A549 (cell line): ENCODE data around the gene DCUN1D2. TPM values are rescaled to one million over a fixed set of nuclear protein-coding genes. Genes with fewer than 3 reads are reported as not detected.

Experiments
- ATAC-seq, 2 experiments: fragments of 200-7000 bp in 1 of 2; fragments of >200 bp in 1 of 2; cut with Nextera tagmentation in 1 of 2; cut with Tn5 transposase in 1 of 2; 3 replicates each; pipeline versions ENCODE4 v1.8.0 to v1.9.1; 2018 to 2020; ENCODE audit warnings: mild to moderate bottlenecking in 1 of 2, moderate library complexity in 1 of 2
- CTCF ChIA-PET: fragments of 300-600 bp; sonication (Branson Sonifier 250); formaldehyde crosslinking; extraction: SDS; loops from one replicate; lab custom pipeline; 2021; ENCODE audit warnings: antibody characterized with exemption, inconsistent platforms; lab: Yijun Ruan, JAX
- POLR2A ChIA-PET: fragments of 350-600 bp; formaldehyde crosslinking; extraction: SDS; loops from one replicate; lab custom pipeline; 2021; ENCODE audit warnings: antibody characterized with exemption, inconsistent platforms; lab: Yijun Ruan, JAX
- DNase-seq, 2 experiments: peaks; one replicate each; pipeline versions ENCODE4 v3.0.0 to v3.0.0-alpha.2; 2011 to 2016; ENCODE audit warnings: low read depth in 1 of 2, low spot score in 1 of 2
- FAIRE-seq: peaks from 2 replicates; lab custom pipeline; 2011; peaks lifted over from hg19 to GRCh38; lab: Jason Lieb, UNC
- H3K27ac ChIP-seq, 2 experiments: fragments of >200 bp; sonication (Bioruptor Twin); formaldehyde crosslinking; 3 replicates each; pipeline ENCODE4 v1.5.1; 2016 to 2017
- H3K4me1 ChIP-seq: fragments of >200 bp; sonication (Bioruptor Twin); formaldehyde crosslinking; 3 replicates; pipeline ENCODE4 v1.6.1; 2016
- H3K4me2 ChIP-seq: fragments of >200 bp; sonication (Bioruptor Twin); formaldehyde crosslinking; 3 replicates; pipeline ENCODE4 v1.6.1; 2016
- H3K4me3 ChIP-seq: fragments of >200 bp; sonication (Bioruptor Twin); formaldehyde crosslinking; 3 replicates; pipeline ENCODE4 v1.5.1; 2016
- H3K9me3 ChIP-seq: fragments of >200 bp; sonication (Bioruptor Twin); formaldehyde crosslinking; 3 replicates; pipeline ENCODE4 v1.6.1; 2016
- ATOH8 ChIP-seq: fragments of 250-450 bp; sonication (Bioruptor Pico); IDR thresholded peaks from 2 replicates; pipeline ENCODE4 v1.5.0; 2020; ENCODE audit warnings: low read depth, mild to moderate bottlenecking, moderate library complexity
- CEBPB ChIP-seq, 2 experiments: fragments of >200 bp in 1 of 2; sonication (Bioruptor Twin) in 1 of 2; formaldehyde crosslinking in 1 of 2; IDR thresholded peaks; 2 replicates each; pipeline ENCODE4 v1.6.1; 2012 to 2016
- CHD2 ChIP-seq: fragments of 150-350 bp; IDR thresholded peaks from 2 replicates; pipeline ENCODE4 v1.6.1; 2014; ENCODE audit warnings: low read length; ENCODE audit not compliant: partially characterized antibody
- EP300 ChIP-seq, 2 experiments: fragments of >200 bp; sonication (Bioruptor Twin); formaldehyde crosslinking; IDR thresholded peaks; 2 replicates in 1 of 2; 3 replicates in 1 of 2; pipeline ENCODE4 v1.6.1; 2016 to 2017
- ESRRA ChIP-seq: fragments of 150-350 bp; IDR thresholded peaks from 2 replicates; pipeline ENCODE4 v1.6.1; 2014; ENCODE audit warnings: mild to moderate bottlenecking, low read length, borderline replicate concordance
- GATA3 ChIP-seq: IDR thresholded peaks from 2 replicates; pipeline ENCODE4 v1.6.1; 2012; ENCODE audit warnings: borderline replicate concordance
- HDAC2 ChIP-seq: fragments of 200-600 bp; sonication (generic); IDR thresholded peaks from 2 replicates; pipeline ENCODE4 v1.6.1; 2016
- HMGXB4 ChIP-seq: fragments of 250-450 bp; sonication (Bioruptor Pico); IDR thresholded peaks from 2 replicates; pipeline ENCODE4 v1.5.0; 2021; ENCODE audit warnings: mild to moderate bottlenecking, moderate library complexity, borderline replicate concordance
- HOXA7 ChIP-seq: fragments of 250-450 bp; sonication (Bioruptor Pico); IDR thresholded peaks from 2 replicates; pipeline ENCODE4 v1.5.0; 2020; ENCODE audit warnings: mild to moderate bottlenecking, moderate library complexity
- HOXB13 ChIP-seq: fragments of 250-450 bp; sonication (Bioruptor Pico); IDR thresholded peaks from 2 replicates; pipeline ENCODE4 v1.5.0; 2020; ENCODE audit warnings: low read depth, mild to moderate bottlenecking, moderate library complexity
- JUN ChIP-seq, 2 experiments: fragments of >200 bp; sonication (Bioruptor Twin); formaldehyde crosslinking; IDR thresholded peaks; 2 replicates in 1 of 2; 3 replicates in 1 of 2; pipeline ENCODE4 v1.6.1; 2016 to 2017
- JUNB ChIP-seq: fragments of >200 bp; sonication (Bioruptor Twin); formaldehyde crosslinking; IDR thresholded peaks from 2 replicates; pipeline ENCODE4 v1.6.1; 2016
- MAX ChIP-seq: IDR thresholded peaks from 2 replicates; pipeline ENCODE4 v1.6.1; 2012
- MYC ChIP-seq: IDR thresholded peaks from 2 replicates; pipeline ENCODE4 v1.6.1; 2012; ENCODE audit warnings: mild to moderate bottlenecking, inconsistent platforms, low read length, improper control_type of control experiment, borderline replicate concordance
- NPAS2 ChIP-seq: fragments of 250-450 bp; sonication (Bioruptor Pico); IDR thresholded peaks from 2 replicates; pipeline ENCODE4 v1.8.0; 2022; ENCODE audit warnings: mild to moderate bottlenecking, moderate library complexity, borderline replicate concordance
- POLR2AphosphoS2 ChIP-seq: conservative IDR thresholded peaks from 2 replicates; pipeline ENCODE4 v1.6.1; 2012; ENCODE audit warnings: low read length, improper control_type of control experiment, inconsistent platforms
- REST ChIP-seq: fragments of 200-600 bp; sonication (generic); IDR thresholded peaks from 2 replicates; pipeline ENCODE4 v1.6.1; 2016; ENCODE audit warnings: antibody characterized with exemption, mild to moderate bottlenecking, moderate library complexity
- RNF2 ChIP-seq: fragments of 200-600 bp; sonication (generic); IDR thresholded peaks from 2 replicates; pipeline ENCODE4 v1.6.1; 2016; ENCODE audit warnings: low read depth, mild to moderate bottlenecking, antibody characterized with exemption, moderate library complexity, borderline replicate concordance
- SREBF2 ChIP-seq: fragments of 450-650 bp; IDR thresholded peaks from 2 replicates; pipeline ENCODE4 v1.6.1; 2014; ENCODE audit warnings: mild to moderate bottlenecking, moderate library complexity
- TFCP2L1 ChIP-seq: fragments of 250-450 bp; sonication (Bioruptor Pico); IDR thresholded peaks from 2 replicates; pipeline ENCODE4 v1.5.0; 2021; ENCODE audit warnings: mild to moderate bottlenecking
- ZC3H11A ChIP-seq: fragments of 450-650 bp; IDR thresholded peaks from 2 replicates; pipeline ENCODE4 v1.6.1; 2014; ENCODE audit warnings: antibody characterized with exemption, mild to moderate bottlenecking
- ZFP36 ChIP-seq: fragments of 450-650 bp; IDR thresholded peaks from 2 replicates; pipeline ENCODE4 v1.6.1; 2014; ENCODE audit warnings: borderline replicate concordance; ENCODE audit not compliant: partially characterized antibody
- ZNF302 ChIP-seq: fragments of 250-450 bp; sonication (Bioruptor Pico); IDR thresholded peaks from 2 replicates; pipeline ENCODE4 v1.9.0; 2021; ENCODE audit warnings: inconsistent platforms, mild to moderate bottlenecking, moderate library complexity
- ZSCAN20 ChIP-seq: fragments of 250-450 bp; sonication (Bioruptor Pico); IDR thresholded peaks from 2 replicates; pipeline ENCODE4 v1.8.0; 2022; ENCODE audit warnings: mild to moderate bottlenecking, moderate library complexity
- WGBS: methylation state at CpG from one replicate; pipeline ENCODE4 v1.1.6; 2017; ENCODE audit errors: missing lambda C conversion rate; 5-methylcytosine and 5-hydroxymethylcytosine counted together
- polyA plus RNA-seq, 4 experiments: library from polyadenylated mRNA; depleted of rRNA in 3 of 4; stranded (reverse); fragments of >200 nt; fragmentation: RNase III in 1 of 4; extraction: RNeasy Plus Mini Kit Qiagen cat#74134 plus additional on column Dnase treatment in 1 of 4; gene quantifications; 2 replicates in 3 of 4; 3 replicates in 1 of 4; pipeline ENCODE4 v1.2.3, GENCODE V29; 2011 to 2017

The DCUN1D2 gene
- polyA plus RNA-seq, 2 of the 4 experiments (the other 2 are of a cell fraction) = 8.4 to 8.6 TPM

DNA sequence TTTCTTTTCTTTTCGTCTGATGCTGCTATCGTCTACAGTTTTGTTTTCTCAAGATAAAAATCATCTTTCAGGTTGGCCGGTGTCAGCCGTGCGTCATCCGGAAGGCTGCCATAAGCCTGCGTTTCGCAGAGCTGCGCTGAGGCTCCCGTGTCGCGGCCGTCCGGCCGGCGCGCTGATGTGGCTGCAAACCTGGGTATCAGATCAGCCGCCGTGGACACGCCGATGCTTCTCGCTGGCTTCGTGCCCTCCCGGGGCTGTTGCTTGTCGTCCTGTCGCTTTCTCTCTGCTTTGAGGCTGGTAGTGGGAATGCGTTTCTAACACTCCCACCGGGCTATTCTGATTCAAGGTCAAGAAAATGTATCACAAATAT, 48.2 kb upstream of the DCUN1D2 start (continued):
- no peak for TF ChIP-seq ZFP36
- no peak for TF ChIP-seq MYC

GRCh38 chr13:113537909-113538688, 47.6 kb upstream of the DCUN1D2 start:
- Histone ChIP-seq H3K4me3 (no peak overlapping the region), H3K4me2 (no peak overlapping the region), H3K9me3 (no peaks in the 10 kb centered on the region), H3K27ac (no peak overlapping the region), H3K4me1 (no peaks in the 10 kb centered on the region)
- no peak for TF ChIP-seq CHD2
- TF ChIP-seq ZNF302 (CRISPR knock-in tag) = no peak
- TF ChIP-seq TFCP2L1 (CRISPR knock-in tag) = no peak
- no peak for TF ChIP-seq NPAS2 (CRISPR knock-in tag)
- ChIA-PET POLR2A (no interaction called here), CTCF (no interaction called here)
- ATAC-seq (no peak), DNase-seq (no peak), FAIRE-seq (no peak)
- WGBS = 93% methylated on average over 21 of the region's 21 CpGs

DNA sequence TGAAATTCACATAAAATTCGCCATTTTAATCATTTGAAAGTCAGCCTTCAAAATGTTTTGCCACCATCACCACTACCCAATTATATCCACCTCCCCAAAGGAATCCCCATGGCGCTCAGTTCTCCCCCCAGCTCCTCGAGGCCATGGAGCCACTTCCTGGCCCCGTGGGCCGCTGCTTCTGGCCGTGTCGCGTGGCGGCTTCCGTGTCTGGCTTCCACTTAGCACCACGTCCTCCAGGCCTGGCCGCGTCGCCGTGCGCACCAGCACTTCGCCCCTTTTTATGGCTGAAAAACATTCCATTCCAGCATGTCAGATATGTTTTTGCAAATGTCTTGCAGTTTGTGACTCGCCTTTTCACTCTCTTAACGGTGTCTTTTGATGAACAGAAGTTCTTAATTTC, 46.7 kb upstream of the DCUN1D2 start:
- TF ChIP-seq JUNB (no peak), RNF2 (no peak), GATA3 (no peak), POLR2AphosphoS2 (no peak)
- ChIA-PET CTCF (no interaction called here), POLR2A (no interaction called here)
- 85% methylated on average over 19 of the region's 19 CpGs for WGBS
- Histone ChIP-seq H3K4me1 (no peaks in the 10 kb centered on the region), H3K27ac (no peak overlapping the region), H3K4me2 (no peak overlapping the region), H3K9me3 (no peaks in the 10 kb centered on the region), H3K4me3 (no peak overlapping the region)
- ATAC-seq (no peak), DNase-seq (no peak), FAIRE-seq (no peak)

- Histone ChIP-seq H3K4me3 (no peak overlapping the region), H3K27ac (no peak overlapping the region), H3K4me1 (no peaks in the 10 kb centered on the region), H3K4me2 (no peak overlapping the region), H3K9me3 (no peaks in the 10 kb centered on the region)
- POLR2A ChIA-PET = no interaction called here
- DNase-seq (no peak), FAIRE-seq (no peak), ATAC-seq (no peak)
- CTCF ChIA-PET = no interaction called here
- WGBS = 90% methylated on average over 13 of the region's 18 CpGs
- TF ChIP-seq RNF2 (no peak), CEBPB (IDR thresholded peaks at IDR 0.05) (no peak), ZSCAN20 (CRISPR knock-in tag) (no peak), HDAC2 (no peak), HOXA7 (CRISPR knock-in tag) (no peak), ESRRA (no peak), SREBF2 (no peak), MAX (no peak), ATOH8 (CRISPR knock-in tag) (no peak), EP300 (IDR thresholded peaks at IDR 0.05) (no peak), ZC3H11A (no peak), HMGXB4 (CRISPR knock-in tag) (no peak), HOXB13 (CRISPR knock-in tag) (no peak), ZFP36 (no peak), JUN (IDR thresholded peaks at IDR 0.05) (no peak), REST (no peak)
Measured at GRCh38 chr13:113536461-113537110, 46.1 kb upstream of the DCUN1D2 start.
